Astrocyte (in vitro differentiated cells and primary cell): ENCODE data around the gene CAPG. TPM values are rescaled to one million over a fixed set of nuclear protein-coding genes. Genes with fewer than 3 reads are reported as not detected.

Source experiments
- DNase-seq: peaks from one replicate; pipeline ENCODE4 v3.0.0-alpha.2; 2010; ENCODE audit warnings: low read depth
- FAIRE-seq: peaks from 2 replicates; lab custom pipeline; 2011; peaks lifted over from hg19 to GRCh38; lab: Jason Lieb, UNC
- H2AFZ ChIP-seq: 2 replicates; pipeline ENCODE4 v1.6.0; 2012; ENCODE audit warnings: low read depth, low read length, inconsistent platforms
- H3K27ac ChIP-seq: 2 replicates; pipeline ENCODE4 v1.5.1; 2011; ENCODE audit warnings: low read depth, low read length, inconsistent platforms
- H3K27me3 ChIP-seq: 2 replicates; pipeline ENCODE4 v1.6.0; 2011; ENCODE audit warnings: low read length, inconsistent platforms; ENCODE audit not compliant: insufficient read depth
- H3K36me3 ChIP-seq: 2 replicates; pipeline ENCODE4 v1.5.1; 2011; ENCODE audit warnings: low read length, inconsistent platforms; ENCODE audit not compliant: insufficient read depth
- H3K4me1 ChIP-seq: 2 replicates; pipeline ENCODE4 v1.5.1; 2011; ENCODE audit warnings: low read length, inconsistent platforms; ENCODE audit not compliant: insufficient read depth
- H3K4me2 ChIP-seq: 2 replicates; pipeline ENCODE4 v1.6.0; 2012; ENCODE audit warnings: low read length, inconsistent platforms
- H3K4me3 ChIP-seq: 2 replicates; pipeline ENCODE4 v1.5.1; 2011; ENCODE audit warnings: low read depth, mild to moderate bottlenecking, low read length, inconsistent platforms; ENCODE audit not compliant: insufficient read depth
- H3K79me2 ChIP-seq: 2 replicates; pipeline ENCODE4 v1.6.0; 2012; ENCODE audit warnings: mild to moderate bottlenecking, low read length, inconsistent platforms; ENCODE audit not compliant: insufficient read depth
- H3K9ac ChIP-seq: 2 replicates; pipeline ENCODE4 v1.6.0; 2012; ENCODE audit warnings: mild to moderate bottlenecking, low read length, inconsistent platforms
- H3K9me3 ChIP-seq: 2 replicates; pipeline ENCODE4 v1.5.1; 2012; ENCODE audit warnings: low read depth, mild to moderate bottlenecking, low read length, inconsistent platforms; ENCODE audit not compliant: insufficient read depth
- H4K20me1 ChIP-seq: 2 replicates; pipeline ENCODE4 v1.6.0; 2012; ENCODE audit warnings: low read length, inconsistent platforms; ENCODE audit not compliant: insufficient read depth
- H3K27ac Mint-ChIP-seq: one replicate; pipeline ENCODE4 v1.8.0; 2021; ENCODE audit warnings: mild to moderate bottlenecking, mixed read lengths; ENCODE audit not compliant: unreplicated experiment
- H3K27me3 Mint-ChIP-seq: one replicate; pipeline ENCODE4 v1.8.0; 2021; ENCODE audit warnings: low read depth, mixed read lengths; ENCODE audit not compliant: unreplicated experiment
- H3K36me3 Mint-ChIP-seq: one replicate; pipeline ENCODE4 v1.8.0; 2021; ENCODE audit warnings: low read depth, mixed read lengths; ENCODE audit not compliant: unreplicated experiment
- H3K4me1 Mint-ChIP-seq: one replicate; pipeline ENCODE4 v1.8.0; 2021; ENCODE audit warnings: low read depth, mixed read lengths; ENCODE audit not compliant: unreplicated experiment
- H3K4me3 Mint-ChIP-seq: one replicate; pipeline ENCODE4 v1.8.0; 2021; ENCODE audit warnings: mild to moderate bottlenecking, moderate library complexity, mixed read lengths; ENCODE audit not compliant: unreplicated experiment
- H3K9me3 Mint-ChIP-seq: one replicate; pipeline ENCODE4 v1.8.0; 2021; ENCODE audit warnings: mild to moderate bottlenecking, mixed read lengths; ENCODE audit not compliant: unreplicated experiment
- CTCF ChIP-seq: IDR thresholded peaks from 2 replicates; pipeline ENCODE4 v1.5.1; 2011; ENCODE audit warnings: low read depth, mild to moderate bottlenecking, inconsistent platforms, low read length, moderate library complexity; ENCODE audit not compliant: insufficient read depth
- EZH2 ChIP-seq: IDR thresholded peaks from 2 replicates; pipeline ENCODE4 v1.6.1; 2012; ENCODE audit warnings: mild to moderate bottlenecking, low read length, inconsistent platforms; ENCODE audit not compliant: insufficient read depth
- total RNA-seq: library from RNA; stranded (reverse); gene quantifications from 2 replicates; pipeline ENCODE4 v1.2.1, GENCODE V29; 2021

CAPG gene
- total RNA-seq, 1 donor from 2014 or later: 68.2 TPM

- DNase-seq (no peak), FAIRE-seq (no peak)
- peaks cover 22% of the 10 kb centered on the region for H3K36me3 Mint-ChIP-seq
- Histone ChIP-seq H3K36me3 (peaks cover 12% of the 10 kb centered on the region), H3K27ac (no peak overlapping the region), H3K9ac (no peak overlapping the region), H3K4me2 (no peak overlapping the region), H3K27me3 (no peaks in the 10 kb centered on the region), H3K4me3 (no peak overlapping the region), H3K4me1 (no peaks in the 10 kb centered on the region), H3K9me3 (no peaks in the 10 kb centered on the region), H2AFZ (no peak overlapping the region), H3K79me2 (no peaks in the 10 kb centered on the region), H4K20me1 (no peaks in the 10 kb centered on the region)
- H3K4me1 Mint-ChIP-seq: peaks cover 4% of the 10 kb centered on the region
- no peaks in the 10 kb centered on the region for H3K27me3 Mint-ChIP-seq
- H3K27ac Mint-ChIP-seq: no peak overlapping the region
- no peaks in the 10 kb centered on the region for H3K9me3 Mint-ChIP-seq
- TF ChIP-seq CTCF (no peak), EZH2 (no peak)
- no peak overlapping the region for H3K4me3 Mint-ChIP-seq
These were observed 14.2 kb downstream of the CAPG start for GRCh38 chr2:85395912-85396475.

- H3K9me3 ChIP-seq: no peaks in the 10 kb centered on the region
- no peak overlapping the region for H3K4me3 Mint-ChIP-seq
- no peak overlapping the region for H3K4me3 ChIP-seq
- H3K9ac ChIP-seq: no peak overlapping the region
- no peaks in the 10 kb centered on the region for H3K4me1 ChIP-seq
- no peak overlapping the region for H2AFZ ChIP-seq
- DNase-seq (no peak), FAIRE-seq (no peak)
- H3K9me3 Mint-ChIP-seq: no peaks in the 10 kb centered on the region
- peaks cover 26% of the 10 kb centered on the region for H3K36me3 Mint-ChIP-seq
- no peaks in the 10 kb centered on the region for H3K79me2 ChIP-seq
- no peaks in the 10 kb centered on the region for H4K20me1 ChIP-seq
- TF ChIP-seq EZH2 (no peak), CTCF (no peak)
- no peaks in the 10 kb centered on the region for H3K27me3 Mint-ChIP-seq
- no peaks in the 10 kb centered on the region for H3K27me3 ChIP-seq
- H3K4me1 Mint-ChIP-seq: peaks cover 4% of the 10 kb centered on the region
- H3K4me2 ChIP-seq: no peak overlapping the region
- H3K36me3 ChIP-seq: peaks cover 10% of the 10 kb centered on the region
- H3K27ac ChIP-seq: no peak overlapping the region
- H3K27ac Mint-ChIP-seq: no peak overlapping the region
These were observed 15.2 kb downstream of the CAPG start for GRCh38 chr2:85394976-85395375.

- TF ChIP-seq CTCF: no peak
- TF ChIP-seq EZH2: no peak
- FAIRE-seq (no peak), DNase-seq (no peak)
- H3K4me3 Mint-ChIP-seq: no peak overlapping the region
- no peak overlapping the region for H3K9ac ChIP-seq
- H3K27ac ChIP-seq: no peak overlapping the region
- no peaks in the 10 kb centered on the region for H3K79me2 ChIP-seq
- no peaks in the 10 kb centered on the region for H3K27me3 ChIP-seq
- H3K27ac Mint-ChIP-seq: no peak overlapping the region
- peaks cover 28% of the 10 kb centered on the region for H3K36me3 Mint-ChIP-seq
- no peak overlapping the region for H2AFZ ChIP-seq
- peaks cover 4% of the 10 kb centered on the region for H3K4me1 Mint-ChIP-seq
- no peaks in the 10 kb centered on the region for H3K9me3 Mint-ChIP-seq
- H3K9me3 ChIP-seq: no peaks in the 10 kb centered on the region
- H4K20me1 ChIP-seq: no peaks in the 10 kb centered on the region
- no peak overlapping the region for H3K4me2 ChIP-seq
- no peaks in the 10 kb centered on the region for H3K4me1 ChIP-seq
- peaks cover 9% of the 10 kb centered on the region for H3K36me3 ChIP-seq
- H3K4me3 ChIP-seq: no peak overlapping the region
- no peaks in the 10 kb centered on the region for H3K27me3 Mint-ChIP-seq
These were observed 15.9 kb downstream of the CAPG start for GRCh38 chr2:85394261-85394681.
